IPS-15b (cell line): ENCODE data around the gene MMAB.

Source experiments
- H3K27me3 ChIP-seq: one replicate; pipeline ENCODE4 v1.6.1; 2013; ENCODE audit warnings: low read length; ENCODE audit not compliant: control insufficient read depth, insufficient read depth
- H3K36me3 ChIP-seq: one replicate; pipeline ENCODE4 v1.6.1; 2013; ENCODE audit warnings: low read length; ENCODE audit not compliant: control insufficient read depth, insufficient read depth
- H3K4me1 ChIP-seq: one replicate; pipeline ENCODE4 v1.6.1; 2013; ENCODE audit warnings: mild to moderate bottlenecking, low read length; ENCODE audit not compliant: control insufficient read depth, insufficient read depth
- H3K4me3 ChIP-seq: one replicate; pipeline ENCODE4 v1.5.1; 2013; ENCODE audit warnings: low read depth, low read length
- H3K9ac ChIP-seq: one replicate; pipeline ENCODE4 v1.6.1; 2013; ENCODE audit warnings: low read depth, mild to moderate bottlenecking, low read length
- H3K9me3 ChIP-seq: one replicate; pipeline ENCODE4 v1.6.1; 2013; ENCODE audit warnings: mild to moderate bottlenecking, low read length; ENCODE audit not compliant: control insufficient read depth, insufficient read depth

MMAB gene

GRCh38 chr12:109573029-109573913 lies at the start of gene MMAB, which contains the start of gene MVK:
MMAB (minus strand) TSS chr12:109573504; CDS start chr12:109573480, 24 bp downstream.
MVK (plus strand) TSS chr12:109573794; CDS start chr12:109574823, 1,029 bp downstream.
- Histone ChIP-seq H3K36me3 (peaks cover 4% of the 10 kb centered on the region), H3K27me3 (no peaks in the 10 kb centered on the region), H3K9ac (no peak within 1 kb of the TSS), H3K4me1 (peaks cover 3% of the 10 kb centered on the region), H3K9me3 (no peaks in the 10 kb centered on the region), H3K4me3 (peak within 1 kb of the TSS; percentile 82)

- H3K4me3 ChIP-seq = no peak overlapping the region
- H3K27me3 ChIP-seq = no peaks in the 10 kb centered on the region
- peaks cover 2% of the 10 kb centered on the region for H3K4me1 ChIP-seq
- H3K36me3 ChIP-seq = no peaks in the 10 kb centered on the region
- no peak overlapping the region for H3K9ac ChIP-seq
- H3K9me3 ChIP-seq = no peaks in the 10 kb centered on the region
Measured at GRCh38 chr12:109621901-109622364, 48.6 kb upstream of the MMAB start.

- H3K36me3 ChIP-seq = no peaks in the 10 kb centered on the region
- H3K4me3 ChIP-seq = no peak overlapping the region
- no peaks in the 10 kb centered on the region for H3K27me3 ChIP-seq
Measured at GRCh38 chr12:109621211-109621694, 47.9 kb upstream of the MMAB start.

GRCh38 chr12:109619002-109619604 lies 45.8 kb upstream of the MMAB start:
- Histone ChIP-seq H3K27me3 (no peaks in the 10 kb centered on the region), H3K4me3 (no peak overlapping the region), H3K4me1 (peaks cover 2% of the 10 kb centered on the region), H3K9me3 (no peaks in the 10 kb centered on the region), H3K36me3 (no peaks in the 10 kb centered on the region), H3K9ac (no peak overlapping the region)

More at GRCh38 chr12:109621211-109621694, 47.9 kb upstream of the MMAB start:
- no peaks in the 10 kb centered on the region for H3K9me3 ChIP-seq
- peaks cover 2% of the 10 kb centered on the region for H3K4me1 ChIP-seq
- no peak overlapping the region for H3K9ac ChIP-seq

GRCh38 chr12:109618082-109618481 lies 44.8 kb upstream of the MMAB start:
- no peaks in the 10 kb centered on the region for H3K27me3 ChIP-seq
- H3K9me3 ChIP-seq = no peaks in the 10 kb centered on the region
- H3K9ac ChIP-seq = no peak overlapping the region
- peaks cover 2% of the 10 kb centered on the region for H3K4me1 ChIP-seq
- no peak overlapping the region for H3K4me3 ChIP-seq
- no peaks in the 10 kb centered on the region for H3K36me3 ChIP-seq

- Histone ChIP-seq H3K27me3 (no peaks in the 10 kb centered on the region), H3K36me3 (no peaks in the 10 kb centered on the region), H3K9ac (no peak overlapping the region)
Measured at GRCh38 chr12:109617491-109617890, 44.2 kb upstream of the MMAB start.

GRCh38 chr12:109615556-109616229 lies 42.4 kb upstream of the MMAB start:
- no peaks in the 10 kb centered on the region for H3K9me3 ChIP-seq
- H3K27me3 ChIP-seq = no peaks in the 10 kb centered on the region
- H3K36me3 ChIP-seq = no peaks in the 10 kb centered on the region
- no peaks in the 10 kb centered on the region for H3K4me1 ChIP-seq
- H3K9ac ChIP-seq = no peak overlapping the region
- no peak overlapping the region for H3K4me3 ChIP-seq

More at GRCh38 chr12:109617491-109617890, 44.2 kb upstream of the MMAB start:
- peaks cover 2% of the 10 kb centered on the region for H3K4me1 ChIP-seq
- H3K9me3 ChIP-seq = no peaks in the 10 kb centered on the region
- H3K4me3 ChIP-seq = no peak overlapping the region

- no peaks in the 10 kb centered on the region for H3K27me3 ChIP-seq
Measured at GRCh38 chr12:109613649-109614455, 40.5 kb upstream of the MMAB start.

GRCh38 chr12:109612975-109613502 lies 39.7 kb upstream of the MMAB start:
- Histone ChIP-seq H3K9ac (peak overlapping the region; percentile 47), H3K36me3 (no peaks in the 10 kb centered on the region), H3K4me3 (no peak overlapping the region), H3K9me3 (no peaks in the 10 kb centered on the region), H3K4me1 (no peaks in the 10 kb centered on the region), H3K27me3 (no peaks in the 10 kb centered on the region)

More at GRCh38 chr12:109613649-109614455, 40.5 kb upstream of the MMAB start:
- Histone ChIP-seq H3K4me1 (no peaks in the 10 kb centered on the region), H3K9me3 (no peaks in the 10 kb centered on the region), H3K9ac (no peak overlapping the region), H3K36me3 (no peaks in the 10 kb centered on the region), H3K4me3 (no peak overlapping the region)

GRCh38 chr12:109612003-109612402 lies 38.7 kb upstream of the MMAB start:
- Histone ChIP-seq H3K9me3 (no peaks in the 10 kb centered on the region), H3K4me3 (no peak overlapping the region), H3K27me3 (no peaks in the 10 kb centered on the region), H3K36me3 (no peaks in the 10 kb centered on the region), H3K4me1 (no peaks in the 10 kb centered on the region), H3K9ac (no peak overlapping the region)
